CD4-positive, alpha-beta T cell (primary cell): ENCODE measurements around the gene C11orf91. TPM values are rescaled to one million over a fixed set of nuclear protein-coding genes. Genes with fewer than 3 reads are reported as not detected.

ENCODE experiments used
- ATAC-seq: fragments of 200-7000 bp; cut with Tn5 transposase; one replicate; pipeline ENCODE4 v1.10.0; 2022; ENCODE audit warnings: mild to moderate bottlenecking; ENCODE audit not compliant: poor library complexity
- CTCF ChIA-PET: fragments of 350-600 bp; sonication (Branson Sonifier 250); formaldehyde crosslinking; loops from one replicate; lab custom pipeline; 2021; ENCODE audit warnings: antibody characterized with exemption, inconsistent platforms; lab: Charles Lee
- POLR2A ChIA-PET: fragments of 350-600 bp; sonication (Branson Sonifier 250); formaldehyde crosslinking; loops from one replicate; lab custom pipeline; 2021; ENCODE audit warnings: antibody characterized with exemption, inconsistent platforms; lab: Charles Lee
- DNase-seq, 14 experiments: peaks; one replicate each; pipeline ENCODE4 v3.0.0-alpha.2; 2013 to 2020; ENCODE audit warnings: mixed read lengths in 2 of 14
- H3K27ac ChIP-seq, 2 donors: one replicate each; pipeline versions ENCODE4 v1.5.1 to v1.7.0; 2013; ENCODE audit warnings: low read length in 2 of 2, low read depth in 1 of 2, mild to moderate bottlenecking in 1 of 2
- H3K27me3 ChIP-seq, 2 experiments: 1 replicate in 1 of 2; 2 replicates in 1 of 2; pipeline versions ENCODE4 v1.6.1 to v1.7.0; 2013; ENCODE audit warnings: low read length in 2 of 2, control low read depth in 1 of 2, mild to moderate bottlenecking in 1 of 2, moderate library complexity in 1 of 2; ENCODE audit not compliant: insufficient read depth in 2 of 2, control insufficient read depth in 1 of 2
- H3K36me3 ChIP-seq: one replicate; pipeline ENCODE4 v1.6.1; 2013; ENCODE audit warnings: low read length, control low read depth; ENCODE audit not compliant: insufficient read depth
- H3K4me1 ChIP-seq: one replicate; pipeline ENCODE4 v1.6.1; 2013; ENCODE audit warnings: low read length, control low read depth; ENCODE audit not compliant: insufficient read depth
- H3K4me3 ChIP-seq: one replicate; pipeline ENCODE4 v1.5.1; 2013; ENCODE audit warnings: mild to moderate bottlenecking, low read length, moderate library complexity
- H3K9me3 ChIP-seq, 2 experiments: 1 replicate in 1 of 2; 2 replicates in 1 of 2; pipeline versions ENCODE4 v1.6.1 to v1.7.0; 2013; ENCODE audit warnings: low read length in 2 of 2, mild to moderate bottlenecking in 2 of 2, control low read depth in 1 of 2, moderate library complexity in 1 of 2; ENCODE audit not compliant: control insufficient read depth in 1 of 2, insufficient read depth in 1 of 2
- H3K27ac Mint-ChIP-seq: one replicate; pipeline ENCODE4 v1.8.0; 2020; ENCODE audit warnings: mixed read lengths
- H3K27me3 Mint-ChIP-seq: one replicate; pipeline ENCODE4 v1.8.0; 2021; ENCODE audit warnings: mixed read lengths
- H3K36me3 Mint-ChIP-seq: one replicate; pipeline ENCODE4 v1.8.0; 2021; ENCODE audit warnings: low read depth, mixed read lengths
- H3K4me1 Mint-ChIP-seq: one replicate; pipeline ENCODE4 v1.8.0; 2021; ENCODE audit warnings: low read depth, mixed read lengths
- H3K4me3 Mint-ChIP-seq: one replicate; pipeline ENCODE4 v1.8.0; 2020; ENCODE audit warnings: mild to moderate bottlenecking, mixed read lengths
- H3K9me3 Mint-ChIP-seq: one replicate; pipeline ENCODE4 v1.8.0; 2020; ENCODE audit warnings: mixed read lengths
- CTCF ChIP-seq: fragments of 200-600 bp; IDR thresholded peaks from one replicate; pipeline ENCODE4 v1.8.0; 2022; ENCODE audit warnings: antibody characterized with exemption, mild to moderate bottlenecking
- intact Hi-C, 2 experiments: fragments of 100-400 bp; cut with DNase I in 1 of 2; cut with micrococcal nuclease in 1 of 2; formaldehyde crosslinking; loops; one replicate each; pipeline versions ENCODE4 v1.15.1 to v1.9.0; 2023 to 2025; cut with DNase I, micrococcal nuclease
- total RNA-seq, 174 experiments: library from RNA in 2 of 174; stranded (reverse) in 2 of 174; gene quantifications; one replicate each; pipeline ENCODE4 v1.2.3 and lab custom pipeline; 2021 to 2026

The C11orf91 gene
- total RNA-seq, 2 experiments from 2014 or later = 0.45 TPM; not detected in 1

GRCh38 chr11:33651555-33651954, 49.1 kb downstream of the C11orf91 start:
- ATAC-seq (no peak), DNase-seq (no peak)
- peaks cover 0 to 2% of the 10 kb centered on the region in 2 experiments for H3K27me3 ChIP-seq
- no peak overlapping the region for H3K27ac ChIP-seq
- POLR2A ChIA-PET = no interaction called here
- TF ChIP-seq CTCF = no peak
- no peaks in the 10 kb centered on the region for H3K9me3 ChIP-seq
- no peaks in the 10 kb centered on the region for H3K4me1 Mint-ChIP-seq
- peaks cover 37% of the 10 kb centered on the region for H3K27me3 Mint-ChIP-seq
- H3K4me1 ChIP-seq = no peaks in the 10 kb centered on the region
- intact Hi-C loops = no loop called here
- H3K9me3 Mint-ChIP-seq = no peaks in the 10 kb centered on the region
- no peaks in the 10 kb centered on the region for H3K36me3 Mint-ChIP-seq
- no peak overlapping the region for H3K27ac Mint-ChIP-seq
- H3K4me3 ChIP-seq = no peak overlapping the region
- CTCF ChIA-PET = no interaction called here
- no peak overlapping the region for H3K4me3 Mint-ChIP-seq
- H3K36me3 ChIP-seq = no peaks in the 10 kb centered on the region

- ATAC-seq = no peak
- no peaks in the 10 kb centered on the region for H3K4me1 ChIP-seq
- H3K9me3 ChIP-seq = peaks cover 0 to 4% of the 10 kb centered on the region in 2 experiments
- TF ChIP-seq CTCF = no peak
- H3K27ac Mint-ChIP-seq = no peak overlapping the region
- no peaks in the 10 kb centered on the region for H3K36me3 Mint-ChIP-seq
- no peak overlapping the region for H3K4me3 Mint-ChIP-seq
- intact Hi-C loops = no loop called here
- no peak overlapping the region for H3K27ac ChIP-seq
- H3K27me3 ChIP-seq = peaks cover 0 to 2% of the 10 kb centered on the region in 2 experiments
- DNase-seq = no peak
- no peaks in the 10 kb centered on the region for H3K9me3 Mint-ChIP-seq
- peaks cover 23% of the 10 kb centered on the region for H3K27me3 Mint-ChIP-seq
- no peak overlapping the region for H3K4me3 ChIP-seq
- no peaks in the 10 kb centered on the region for H3K4me1 Mint-ChIP-seq
- CTCF ChIA-PET = no interaction called here
- POLR2A ChIA-PET = no interaction called here
- no peaks in the 10 kb centered on the region for H3K36me3 ChIP-seq
Observed at GRCh38 chr11:33649944-33650343, 50.7 kb downstream of the C11orf91 start.

Other genes starting within 250 kb of the C11orf91 start
- 10 to 100 TPM; 35.2 to 37.8 TPM for gene CD59, start 35.6 kb upstream of the C11orf91 start, total RNA-seq
- gene FBXO3, start 73.7 kb upstream of the C11orf91 start, total RNA-seq = 10 to 100 TPM; 62.0 to 63.4 TPM
- under 1 TPM; 0.61 to 0.80 TPM for gene LMO2, start 191.2 kb upstream of the C11orf91 start, total RNA-seq